PC-9 (cell line): ENCODE results near the gene ACTG1. TPM values are rescaled to one million over a fixed set of nuclear protein-coding genes. Genes with fewer than 3 reads are reported as not detected.

ENCODE experiments used
- Bru-seq: library from RNA; stranded (reverse); fragments of 400-500 nt; gene quantifications from one replicate; lab custom pipeline; 2021; lab: Mats Ljungman, UMichigan
- BruChase-seq, 2 experiments: library from RNA; stranded (reverse); fragments of 400-500 nt; gene quantifications; one replicate each; lab custom pipeline; 2021; lab: Mats Ljungman, UMichigan
- BruUV-seq: library from RNA; stranded (reverse); fragments of 400-500 nt; replicated peaks from 2 replicates; lab custom pipeline; 2021; lab: Mats Ljungman, UMichigan
- CTCF ChIA-PET: fragments of 300-600 bp; sonication (Branson Sonifier 250); formaldehyde crosslinking; loops from one replicate; lab custom pipeline; 2022; ENCODE audit warnings: antibody characterized with exemption; lab: Charles Lee
- POLR2A ChIA-PET: fragments of 300-600 bp; sonication (Branson Sonifier 250); formaldehyde crosslinking; loops from one replicate; lab custom pipeline; 2022; ENCODE audit warnings: antibody characterized with exemption; ENCODE audit not compliant: unreplicated experiment; lab: Charles Lee
- DNase-seq, 2 experiments: peaks; one replicate each; pipeline versions ENCODE4 v3.0.0 to v3.0.0-alpha.2; 2015 to 2022; ENCODE audit warnings: mixed read lengths in 1 of 2
- H2AFZ ChIP-seq: fragments of 200-600 bp; sonication (generic); 2 replicates; pipeline ENCODE4 v1.8.1; 2017; ENCODE audit warnings: antibody characterized with exemption
- H3F3A ChIP-seq: fragments of 200-600 bp; sonication (generic); 2 replicates; pipeline ENCODE4 v1.8.1; 2017; ENCODE audit warnings: antibody characterized with exemption, mild to moderate bottlenecking, low read depth; ENCODE audit not compliant: insufficient read depth
- H3K27ac ChIP-seq: fragments of 200-600 bp; sonication (generic); 2 replicates; pipeline ENCODE4 v1.6.1; 2016; ENCODE audit warnings: mixed run types
- H3K27me3 ChIP-seq: fragments of 200-600 bp; sonication (generic); 2 replicates; pipeline ENCODE4 v1.6.1; 2016; ENCODE audit warnings: low read depth, mixed run types; ENCODE audit not compliant: insufficient read depth
- H3K36me3 ChIP-seq: fragments of 200-600 bp; sonication (generic); 2 replicates; pipeline ENCODE4 v1.6.1; 2016; ENCODE audit warnings: low read depth, mixed run types
- H3K4me1 ChIP-seq: fragments of 200-600 bp; sonication (generic); replicated peaks from 2 replicates; pipeline ENCODE4 v1.6.1; 2016; ENCODE audit warnings: mixed run types; ENCODE audit not compliant: insufficient read depth
- H3K4me2 ChIP-seq: fragments of 200-600 bp; sonication (generic); 2 replicates; pipeline ENCODE4 v1.6.1; 2017; ENCODE audit warnings: mixed run types
- H3K4me3 ChIP-seq: fragments of 200-600 bp; sonication (generic); 2 replicates; pipeline ENCODE4 v1.6.1; 2016; ENCODE audit warnings: mixed run types
- H3K79me2 ChIP-seq: fragments of 200-600 bp; sonication (generic); 2 replicates; pipeline ENCODE4 v1.6.1; 2017; ENCODE audit warnings: low read depth, mixed run types
- H3K9me2 ChIP-seq: fragments of 200-600 bp; sonication (generic); 2 replicates; pipeline ENCODE4 v1.8.1; 2017; ENCODE audit warnings: mild to moderate bottlenecking; ENCODE audit not compliant: insufficient read depth
- H3K9me3 ChIP-seq: fragments of 200-600 bp; sonication (generic); 2 replicates; pipeline ENCODE4 v1.8.1; 2016; ENCODE audit warnings: low read depth; ENCODE audit not compliant: insufficient read depth
- H4K20me1 ChIP-seq: fragments of 200-600 bp; sonication (generic); 2 replicates; pipeline ENCODE4 v1.8.1; 2017; ENCODE audit not compliant: insufficient read depth
- CTCF ChIP-seq: fragments of 200-600 bp; sonication (generic); conservative IDR thresholded peaks from 2 replicates; pipeline ENCODE4 v1.6.1; 2017; ENCODE audit warnings: mixed run types, antibody characterized with exemption, mild to moderate bottlenecking, moderate library complexity
- EZH2 ChIP-seq: fragments of 200-600 bp; sonication (generic); IDR thresholded peaks from 2 replicates; pipeline ENCODE4 v1.8.0; 2017; ENCODE audit warnings: antibody characterized with exemption, low read depth
- intact Hi-C: fragments of 100-400 bp; cut with micrococcal nuclease; formaldehyde crosslinking; loops from one replicate; pipeline ENCODE4 v1.10.0; 2022; ENCODE audit not compliant: unreplicated experiment
- long read RNA-seq: library from polyadenylated mRNA; stranded (forward); transcript quantifications from one replicate; pipeline ENCODE4 v2.0.0, GENCODE V29; 2022
- total RNA-seq: library from RNA; stranded (reverse); gene quantifications from 2 replicates; pipeline ENCODE4 v1.2.3, GENCODE V29; 2021

Gene ACTG1
- total RNA-seq (3,629 and 4,502 TPM in 2 replicates), Bru-seq, nascent RNA (percentile 100 among the genes with signal in this experiment), BruChase-seq, experiment 1, labeled RNA remaining after a 2-hour chase (percentile 100 among the genes with signal in this experiment), BruChase-seq, experiment 2, labeled RNA remaining after a 6-hour chase (percentile 100 among the genes with signal in this experiment)
- long read RNA-seq, transcript ACTG1-212 (4 exons, 1,698 nt) = minor isoform, 189 of 2,858 reads
- long read RNA-seq, transcript ACTG1-206 (6 exons, 1,919 nt) = major isoform, 2,211 of 2,858 reads
- long read RNA-seq, transcript ACTG1-210 (5 exons, 2,256 nt) = minor isoform, 57 of 2,858 reads
- long read RNA-seq, transcript ACTG1-207 (3 exons, 1,678 nt) = minor isoform, 76 of 2,858 reads
- long read RNA-seq, partial matches to known transcripts = 96 of 2,858 reads
- long read RNA-seq, other reads (novel, unspliced or antisense) = 182 of 2,858 reads

DNA sequence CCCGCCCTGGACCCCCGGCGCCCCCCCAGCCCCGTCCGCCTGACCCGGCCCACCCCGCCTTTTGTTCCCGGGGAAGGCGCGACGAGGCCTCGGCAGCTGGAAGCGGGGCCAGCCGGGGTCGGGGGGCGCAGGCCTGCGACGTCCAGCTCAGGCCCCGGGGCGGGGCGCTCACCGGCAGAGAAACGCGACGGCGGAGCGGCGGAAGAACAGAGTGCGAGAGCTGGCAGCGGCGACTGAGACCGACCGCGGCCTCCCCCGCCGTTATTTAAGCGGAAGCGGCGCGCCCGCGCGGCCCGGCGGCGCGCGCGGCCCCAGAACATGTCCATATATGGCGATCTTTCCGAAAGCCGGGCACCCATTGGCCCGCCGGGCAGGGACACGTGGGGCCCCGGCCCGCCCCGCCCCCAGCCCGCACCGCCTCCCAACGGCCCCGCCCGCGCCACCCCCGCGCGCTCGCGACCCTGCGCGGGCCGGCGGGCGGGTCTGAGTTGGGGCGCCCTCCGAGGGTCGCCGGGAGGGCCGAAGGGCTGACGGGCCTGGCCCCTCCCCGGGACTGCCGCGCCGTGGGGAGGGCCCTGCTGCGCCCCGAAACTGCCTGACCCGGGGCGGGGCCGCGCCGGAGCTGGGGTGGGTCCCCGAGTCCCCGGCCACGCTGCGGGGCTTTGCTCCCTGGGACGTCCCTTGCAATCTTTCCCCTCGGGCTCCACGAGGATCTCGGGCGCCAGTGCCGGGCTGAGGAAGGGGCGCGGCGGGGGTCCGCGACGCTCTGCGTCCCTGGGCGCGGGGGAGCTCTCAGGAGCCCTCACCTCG lies at the start of gene ACTG1:
Gene ACTG1, minus strand, starts transcription at position 238 of the 810 bp plus-strand sequence. CDS start 445 bp downstream, outside the sequence.
- H3K9me3 ChIP-seq = no peaks in the 10 kb centered on the region
- peak within 1 kb of the TSS; percentile 96 for H3K27ac ChIP-seq
- H4K20me1 ChIP-seq = peaks cover 41% of the 10 kb centered on the region
- ChIA-PET CTCF (interaction anchor here (0.6 kb wide), 1 partner anchor 163 kb away, joined by 4 read pairs; no protein-coding TSS in a partner anchor), POLR2A (interaction anchor here (0.6 to 0.7 kb wide), 5 partner anchors 40 to 203 kb away, joined by 3 to 27 read pairs (median 6); no protein-coding TSS in a partner anchor)
- BruUV-seq = no TSS peak
- H2AFZ ChIP-seq = no peak within 1 kb of the TSS
- peak within 1 kb of the TSS; percentile 81 for H3K4me3 ChIP-seq
- H3K4me2 ChIP-seq = peak within 1 kb of the TSS; percentile 99
- H3K4me1 ChIP-seq = peaks cover 16% of the 10 kb centered on the region
- H3K79me2 ChIP-seq = peaks cover 67% of the 10 kb centered on the region
- peak; percentile 69 to 94 for DNase-seq
- H3K36me3 ChIP-seq = peaks cover 32% of the 10 kb centered on the region
- no peaks in the 10 kb centered on the region for H3K27me3 ChIP-seq
- no peak for TF ChIP-seq CTCF
- no peaks in the 10 kb centered on the region for H3K9me2 ChIP-seq
- peaks cover 68% of the 10 kb centered on the region for H3F3A ChIP-seq
- intact Hi-C loops = no loop called here

DNA sequence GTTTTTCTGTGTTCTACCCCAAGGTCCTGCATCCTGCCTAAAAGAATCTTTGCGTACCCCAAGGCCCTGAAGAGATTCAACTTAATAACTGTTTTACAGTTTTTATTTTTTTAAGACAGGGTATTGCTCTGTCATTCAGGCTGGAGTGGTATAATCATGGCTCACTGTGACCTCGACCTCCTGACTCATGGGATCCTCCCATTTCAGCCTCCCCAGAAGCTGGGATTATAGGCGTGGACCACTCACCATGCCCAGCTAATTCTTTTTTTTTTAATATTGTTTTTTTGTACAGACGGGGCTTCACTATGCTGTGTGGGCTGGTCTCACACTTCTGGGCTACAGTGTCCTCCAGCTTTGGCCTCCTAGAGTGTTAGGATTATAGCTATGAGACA lies 48.9 kb upstream of the ACTG1 start:
- intact Hi-C loops = loop anchor here (10.0 kb wide), 1 partner anchor 167 kb away; the partner anchor contains the start of gene BAHCC1
- peaks cover 36% of the 10 kb centered on the region for H3F3A ChIP-seq
- POLR2A ChIA-PET = no interaction called here
- H2AFZ ChIP-seq = no peak overlapping the region
- peaks cover 16% of the 10 kb centered on the region for H4K20me1 ChIP-seq
- peaks cover 19% of the 10 kb centered on the region for H3K4me1 ChIP-seq
- no peak overlapping the region for H3K27ac ChIP-seq
- no TSS peak for BruUV-seq
- no peaks in the 10 kb centered on the region for H3K9me3 ChIP-seq
- H3K79me2 ChIP-seq = peaks cover 6% of the 10 kb centered on the region; the same call in 1 of the 2 replicates
- no peak overlapping the region for H3K4me2 ChIP-seq
- no peaks in the 10 kb centered on the region for H3K9me2 ChIP-seq
- peaks cover 4% of the 10 kb centered on the region for H3K36me3 ChIP-seq
- no peak overlapping the region for H3K4me3 ChIP-seq
- H3K27me3 ChIP-seq = no peaks in the 10 kb centered on the region
- CTCF ChIA-PET = no interaction called here
- no peak for DNase-seq
- TF ChIP-seq CTCF (no peak), EZH2 (no peak)
